OCI-LY1 (cell line): Measurements from ENCODE around the gene PNPLA5.

Source experiments
- CTCF ChIP-seq: fragments of 200-600 bp; sonication (generic), shearing (Covaris generic); IDR thresholded peaks from 2 replicates; pipeline ENCODE4 v1.5.1; 2017; ENCODE audit warnings: mild to moderate bottlenecking, antibody characterized with exemption, low read length, moderate library complexity, mixed read lengths
- EZH2 ChIP-seq: fragments of 200-600 bp; sonication (generic), shearing (Covaris generic); IDR thresholded peaks from 2 replicates; pipeline ENCODE4 v1.8.0; 2017; ENCODE audit warnings: borderline replicate concordance, mixed run types, mild to moderate bottlenecking, antibody characterized with exemption, low read length, moderate library complexity, mixed read lengths

DNA sequence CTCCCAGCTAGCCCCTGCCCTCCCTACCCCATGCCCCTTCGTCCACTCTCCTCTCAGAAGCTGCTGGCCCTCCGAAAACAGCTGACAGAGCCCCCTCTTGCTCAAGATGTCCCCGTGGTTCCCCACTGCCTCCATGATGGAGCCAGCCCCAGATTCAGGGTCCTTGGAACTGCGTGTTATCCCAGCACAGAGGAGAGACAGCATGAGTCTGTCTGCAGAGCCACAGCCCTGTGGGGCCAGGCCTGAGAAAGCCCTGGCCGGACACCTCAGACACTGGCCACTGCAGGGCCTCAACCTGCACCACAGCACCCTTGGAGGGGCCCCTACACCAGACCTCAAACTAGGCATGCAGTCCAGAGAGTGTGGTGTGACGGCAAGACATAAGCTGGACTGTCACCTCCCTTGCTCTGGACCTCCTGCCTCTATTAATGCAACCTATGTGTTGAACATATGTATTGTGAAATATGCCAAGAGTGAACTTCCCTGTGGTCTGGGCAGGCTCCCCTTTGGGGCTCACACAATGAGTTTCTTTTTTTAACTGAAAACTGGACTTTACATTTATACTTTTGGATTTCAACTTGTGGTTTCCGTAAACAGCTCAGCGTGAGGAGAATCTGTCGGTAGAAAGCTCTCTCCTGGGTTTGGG, 9.6 kb downstream of the PNPLA5 start:
- TF ChIP-seq CTCF (no peak), EZH2 (no peak)
